DMS153 treated with DMSO at 0.1 percent for 48 hours (cell line): ENCODE data around the gene C16orf90.

Experiments used
- DNase-seq: peaks from one replicate; lab custom pipeline; 2025; ENCODE audit not compliant: unreplicated experiment; lab: John Stamatoyannopoulos, UW

C16orf90 gene

DNA sequence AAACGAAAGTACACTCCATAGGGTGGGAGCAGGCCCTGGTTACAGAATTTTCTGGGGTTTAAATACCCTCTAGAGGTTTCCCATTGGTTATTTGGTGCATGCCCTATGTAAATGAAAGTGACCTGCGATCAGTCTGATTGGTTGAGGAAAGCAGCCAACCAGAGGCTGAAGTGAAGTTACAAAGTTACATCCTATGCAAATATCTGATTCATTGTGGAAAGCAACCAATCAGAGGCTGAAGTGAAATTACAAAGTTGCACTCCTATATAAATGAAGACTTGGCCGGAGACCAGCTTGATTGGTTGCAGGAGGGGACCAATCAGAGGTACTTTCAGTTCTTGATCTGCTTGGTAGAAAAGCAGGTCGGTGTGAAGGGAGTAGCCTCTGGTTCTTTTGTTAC, 27.4 kb downstream of the C16orf90 start:
- DNase-seq = no peak

DNA sequence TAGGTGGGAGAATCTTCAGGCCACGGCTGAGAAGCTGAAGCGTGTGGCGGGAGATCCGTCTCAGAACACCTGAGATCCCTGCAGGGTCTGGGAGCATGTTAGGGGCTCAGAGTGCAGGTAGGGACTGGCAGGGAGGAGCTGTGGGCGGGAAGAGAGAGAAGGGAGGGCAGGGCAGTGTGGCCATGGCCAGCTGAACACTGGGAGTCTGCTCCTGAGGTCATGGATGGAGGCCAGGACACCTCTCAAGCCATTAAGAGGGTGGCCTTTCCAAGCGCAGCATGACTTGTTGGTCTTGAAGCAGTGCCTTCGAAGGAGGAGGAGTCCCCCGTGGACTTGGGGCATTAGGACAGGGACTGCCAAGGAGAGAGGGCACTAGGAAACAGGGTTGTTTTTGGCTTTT, 28.1 kb downstream of the C16orf90 start:
- DNase-seq = no peak

DNA sequence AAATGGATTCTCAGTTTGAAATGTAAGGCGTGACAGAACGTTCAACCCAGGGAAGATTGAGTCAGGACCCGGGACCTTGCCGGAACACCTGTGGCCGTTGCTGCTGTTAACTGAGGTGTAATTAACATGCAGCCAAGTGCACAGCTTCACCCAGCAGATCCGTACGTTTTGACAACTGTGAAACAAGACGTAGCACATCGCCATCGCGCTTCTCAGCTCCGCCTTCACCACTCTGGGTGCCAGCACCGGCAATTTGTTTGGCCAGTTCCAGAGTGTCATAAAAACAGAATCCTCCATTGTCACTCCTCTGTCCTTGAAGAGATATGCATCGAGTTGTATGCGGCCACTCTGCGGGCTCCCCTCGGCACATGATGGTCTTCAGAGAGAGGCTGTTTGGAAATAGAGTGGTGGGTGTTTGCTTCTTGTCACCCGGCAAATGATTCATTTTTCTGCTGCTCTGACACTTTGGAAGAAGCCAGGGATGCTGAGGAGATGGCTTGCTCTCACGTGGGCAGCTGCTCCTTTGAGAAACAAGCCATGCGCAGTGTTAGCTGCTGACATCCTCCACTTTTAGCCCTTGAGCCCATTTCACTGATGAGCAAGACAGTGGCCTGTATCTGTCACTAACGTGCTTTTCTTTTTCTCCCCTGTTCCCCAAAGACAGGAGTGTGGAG, 29.2 kb downstream of the C16orf90 start:
- DNase-seq = no peak

DNA sequence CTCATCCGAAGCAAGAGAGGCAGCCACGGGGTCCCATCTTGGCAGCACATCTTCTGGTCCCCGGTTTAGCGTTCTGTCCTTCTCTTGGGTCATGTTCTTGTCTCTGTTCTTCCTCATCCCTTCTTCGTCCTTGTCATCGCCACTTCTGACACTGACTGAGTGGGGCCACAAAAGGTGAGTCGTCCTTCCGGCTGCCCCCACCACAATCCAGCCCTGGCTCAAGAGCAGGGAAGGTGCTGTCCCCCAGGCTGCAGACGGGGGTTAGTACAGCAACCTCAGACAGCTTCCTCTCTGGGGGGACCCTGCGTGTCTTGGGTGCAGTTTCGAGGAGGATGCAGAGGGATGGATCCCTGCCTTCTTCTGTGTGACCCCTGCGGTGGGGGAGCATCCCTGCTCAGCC, 30.0 kb downstream of the C16orf90 start:
- DNase-seq = no peak

DNA sequence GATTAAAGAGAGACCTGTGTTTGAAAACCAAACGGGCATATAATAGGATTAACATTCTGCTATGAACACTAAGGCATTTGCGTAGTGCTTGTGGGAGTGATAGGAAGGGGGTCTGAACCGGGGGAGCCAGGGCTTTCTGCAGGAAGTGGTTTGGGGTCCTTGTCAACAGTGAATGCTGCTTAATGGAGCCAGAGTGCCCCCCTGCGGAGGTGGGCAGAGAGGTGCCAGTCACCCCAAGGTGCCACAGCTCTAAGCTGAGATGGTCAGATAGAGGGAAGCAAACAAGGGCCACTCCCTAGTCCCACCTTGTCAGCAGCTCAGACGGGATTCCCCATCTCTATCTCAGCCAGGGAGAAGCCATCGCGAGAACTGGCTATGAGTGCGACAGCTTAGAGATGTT, 34.1 kb downstream of the C16orf90 start:
- DNase-seq = no peak

DNA sequence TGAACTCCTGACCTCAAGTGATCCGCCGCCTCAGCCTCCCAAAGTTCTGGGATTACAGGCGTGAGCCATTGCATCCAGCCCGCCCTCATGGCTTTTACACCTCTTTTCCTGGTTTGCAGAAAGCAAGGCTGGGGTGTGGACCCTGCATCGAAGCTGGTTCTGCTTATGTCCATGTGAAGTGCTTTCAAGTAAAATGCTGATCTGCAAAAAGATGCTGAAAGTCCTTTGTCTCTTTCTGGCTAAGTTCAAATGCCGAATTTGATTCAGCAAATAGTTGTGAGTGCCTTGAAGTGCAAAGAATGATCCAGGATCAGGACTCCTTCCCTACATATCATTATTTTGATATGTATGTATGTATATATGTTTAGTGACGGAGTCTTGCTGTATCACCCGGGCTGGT, 34.7 kb downstream of the C16orf90 start:
- DNase-seq = no peak

DNA sequence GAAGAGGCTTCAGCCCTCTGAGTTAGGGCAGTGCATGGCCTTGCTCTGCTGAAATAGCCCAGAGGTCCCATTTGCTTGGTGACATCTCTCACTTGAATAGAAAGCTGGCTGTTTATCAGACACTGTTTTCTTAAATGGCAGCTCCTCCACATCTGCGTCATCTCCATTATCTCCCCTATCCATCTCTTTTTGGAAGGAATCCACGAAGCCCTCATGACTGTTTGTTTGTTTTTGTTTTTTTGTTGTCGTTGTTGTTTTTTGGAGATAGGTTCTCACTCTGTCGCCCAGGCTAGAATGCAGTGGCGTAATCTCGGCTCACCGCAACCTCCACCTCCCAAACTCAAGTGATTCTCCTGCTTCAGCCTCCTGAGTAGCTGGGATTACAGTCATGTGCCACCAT, 35.2 kb downstream of the C16orf90 start:
- no peak for DNase-seq

DNA sequence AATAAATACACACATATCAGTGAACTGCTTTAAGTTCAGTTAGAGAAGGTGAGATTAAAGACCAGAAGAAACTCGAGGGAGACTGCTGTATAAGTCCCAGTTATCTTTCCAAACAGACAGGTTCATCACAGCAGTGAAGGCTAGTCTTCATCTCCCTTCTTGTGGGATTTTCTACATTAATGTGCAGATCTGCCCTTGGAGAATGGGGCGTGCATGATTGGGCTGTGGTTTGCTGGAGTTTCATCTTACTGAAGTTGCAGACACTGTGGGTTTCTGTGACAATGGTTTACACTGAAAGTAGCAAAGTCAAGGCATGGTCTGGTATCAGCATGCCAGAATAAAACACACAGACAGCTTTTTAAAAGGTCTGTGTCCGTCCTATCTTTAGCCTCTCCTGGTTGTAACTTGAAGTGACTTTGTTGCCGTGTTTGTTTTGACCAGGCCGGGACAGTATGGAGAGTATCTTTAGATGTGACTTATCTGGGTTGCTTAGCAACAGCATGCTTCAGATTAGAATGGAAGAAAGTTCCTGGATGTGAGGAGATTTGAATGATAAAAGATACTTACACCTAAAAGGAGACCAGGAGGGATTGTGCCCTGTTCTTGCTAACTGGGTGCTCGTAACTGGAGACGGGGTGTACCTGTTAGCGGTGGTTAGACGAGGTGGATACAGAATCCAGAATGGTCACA, 35.7 kb downstream of the C16orf90 start:
- no peak for DNase-seq

DNA sequence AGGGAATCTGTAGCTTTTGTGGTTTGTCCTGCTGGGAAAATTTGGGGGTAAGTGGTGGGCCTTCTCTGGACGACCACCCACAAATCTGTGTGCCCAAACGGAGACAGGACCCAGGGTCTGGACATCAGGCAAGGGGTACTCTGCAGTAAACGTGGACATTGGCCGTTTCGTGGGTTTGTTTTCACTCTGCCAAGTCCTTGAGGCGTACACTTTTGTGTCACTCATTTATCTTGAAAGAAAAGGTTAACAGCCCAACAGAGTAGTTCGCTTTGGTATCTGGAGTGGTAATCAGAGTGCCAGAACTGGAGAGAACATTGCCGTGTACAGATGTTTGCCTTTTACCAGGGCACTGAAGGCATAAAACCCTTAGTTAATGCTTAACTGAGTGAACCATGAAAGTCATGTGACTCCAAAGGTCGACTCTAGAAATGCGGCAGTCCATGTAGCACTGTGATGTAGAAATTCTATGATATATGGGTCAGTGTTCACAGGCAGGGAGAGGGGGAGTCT, 36.4 kb downstream of the C16orf90 start:
- DNase-seq = no peak

DNA sequence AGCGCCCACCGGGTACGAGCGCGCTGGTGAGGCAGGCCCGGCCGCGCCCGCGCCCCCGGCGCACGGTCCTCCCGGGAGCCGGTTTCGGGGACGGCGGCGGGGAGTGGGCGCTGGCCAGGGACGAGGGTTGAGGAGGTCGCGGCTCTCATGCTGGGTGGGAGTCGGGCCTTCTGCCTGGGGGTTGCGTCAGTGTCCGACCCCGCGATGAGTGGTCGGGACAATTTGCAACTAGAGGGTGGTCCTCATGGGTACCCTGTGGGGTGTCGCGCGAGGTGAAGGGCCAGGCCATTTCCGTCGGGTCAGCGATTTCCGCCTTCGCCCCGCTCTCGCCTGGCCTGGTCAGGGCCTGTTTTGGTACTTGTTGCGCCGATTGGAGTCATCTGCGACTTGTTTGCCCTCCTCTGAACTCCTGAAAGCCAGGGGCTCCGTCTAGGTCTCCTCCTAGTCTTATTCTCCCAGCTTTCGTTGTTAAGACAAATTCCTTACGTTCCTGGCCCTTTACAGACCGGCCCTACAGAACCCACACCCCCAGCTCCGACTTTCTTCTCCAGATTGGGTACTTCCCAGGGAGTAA, 36.9 kb downstream of the C16orf90 start:
- peak; percentile 3 for DNase-seq

DNA sequence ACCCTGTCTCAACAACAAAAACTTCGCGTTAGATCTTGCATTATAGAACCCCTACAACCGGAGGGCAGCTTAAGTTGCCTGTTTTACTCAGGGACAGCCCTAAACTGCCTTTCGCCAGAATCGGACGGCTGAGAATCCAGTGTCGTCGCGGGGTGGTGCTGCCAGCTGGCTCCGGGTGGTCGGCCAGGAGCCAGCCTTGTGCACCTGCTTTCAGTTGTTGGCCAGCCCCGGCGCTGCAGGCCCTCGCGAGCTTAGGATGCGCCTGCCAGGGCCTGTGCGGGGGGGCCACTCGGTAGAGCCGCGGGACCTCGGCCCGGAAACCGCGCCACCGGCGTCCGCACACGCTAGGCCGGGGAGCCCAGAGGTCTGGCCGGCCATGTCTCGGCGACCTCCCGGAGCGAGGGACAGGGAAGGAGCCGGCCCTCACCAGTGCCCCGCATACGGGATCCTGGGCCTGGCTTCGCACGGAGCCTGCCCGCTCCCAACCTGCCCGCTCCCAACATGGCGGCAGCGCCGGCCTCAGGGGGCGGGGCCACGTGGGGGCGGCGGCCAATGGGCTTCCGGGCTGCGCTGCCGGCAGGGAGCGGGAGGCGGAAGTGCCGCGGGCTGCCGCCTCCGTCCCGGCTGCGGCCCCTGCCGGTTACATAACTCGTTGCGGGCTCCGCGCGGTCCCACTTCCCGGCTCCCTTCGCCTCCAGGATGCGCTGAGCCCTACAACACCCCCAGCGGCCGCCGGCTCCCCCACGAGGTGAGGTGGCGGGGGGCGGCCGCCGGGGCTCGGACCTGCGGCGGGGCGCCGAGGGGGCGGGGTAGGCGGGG, 37.6 kb downstream of the C16orf90 start:
- DNase-seq = peak; percentile 84

DNA sequence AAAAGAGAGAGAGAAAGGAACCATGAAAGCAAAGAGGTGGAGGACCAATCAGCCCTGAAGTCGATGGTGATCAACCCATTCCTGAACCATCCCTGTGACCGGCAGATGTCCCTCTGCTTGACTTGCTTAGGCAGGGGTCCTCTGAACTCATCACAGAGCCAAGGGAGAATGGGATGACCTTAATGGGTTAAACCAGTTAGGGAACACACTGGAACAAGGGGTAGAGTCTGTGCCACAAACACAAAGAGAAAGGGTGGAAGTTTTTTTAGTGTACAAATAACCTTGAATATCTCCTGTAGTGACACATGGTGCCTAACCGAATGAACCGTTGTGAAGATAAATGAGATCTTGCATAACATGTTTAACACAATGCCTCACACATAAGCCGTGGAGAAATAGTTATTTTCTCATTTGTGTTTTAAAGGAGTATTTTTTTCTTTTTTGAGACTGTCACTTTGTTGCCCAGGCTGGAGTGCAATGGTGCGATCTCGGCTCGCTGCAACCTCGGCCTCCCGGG, 40.6 kb downstream of the C16orf90 start:
- DNase-seq = no peak

DNA sequence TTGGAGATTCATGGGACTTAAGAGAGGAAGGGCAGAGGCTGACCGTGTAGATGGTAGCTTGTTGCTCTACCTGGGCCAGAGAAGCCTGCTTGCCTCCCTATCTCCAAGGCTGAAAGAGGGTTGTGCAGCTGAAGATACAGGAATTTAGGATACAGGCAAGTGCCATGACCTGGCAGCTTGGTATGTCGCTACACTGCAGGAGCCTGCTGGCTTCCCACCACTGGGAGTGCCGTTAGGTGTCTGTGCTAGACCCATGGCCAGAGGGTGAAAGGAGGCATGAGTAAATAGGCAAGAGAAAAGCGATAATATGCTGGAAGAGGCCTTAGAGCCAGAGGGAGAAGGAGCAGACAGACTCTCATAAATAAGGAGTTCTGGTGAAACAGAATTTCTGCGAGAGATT, 41.2 kb downstream of the C16orf90 start:
- DNase-seq = no peak

DNA sequence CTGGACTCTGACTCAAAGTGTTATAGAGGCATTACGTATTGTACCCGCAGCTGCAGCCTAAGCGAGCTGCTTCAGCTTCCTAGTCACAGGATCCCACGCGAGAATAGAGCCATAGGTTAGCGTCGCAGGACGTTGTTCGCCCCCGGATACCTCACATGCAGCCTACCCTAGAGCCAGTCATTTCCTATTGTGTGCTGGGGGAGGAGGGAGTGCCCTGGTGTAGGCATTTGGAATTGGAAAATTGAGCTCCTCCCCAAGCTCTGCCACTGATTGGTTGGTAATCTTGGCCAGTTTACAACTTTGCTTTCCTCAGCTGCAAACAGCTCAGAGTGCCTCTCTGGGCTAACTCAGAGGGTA, 51.3 kb downstream of the C16orf90 start:
- no peak for DNase-seq
